ENCODE data around the gene POLK.
"Not testable (repeated sequence)": the region's sequence is repeated elsewhere in the genome, so short reads cannot be mapped to it uniquely, and the experiment has no call there.

The POLK gene

DNA sequence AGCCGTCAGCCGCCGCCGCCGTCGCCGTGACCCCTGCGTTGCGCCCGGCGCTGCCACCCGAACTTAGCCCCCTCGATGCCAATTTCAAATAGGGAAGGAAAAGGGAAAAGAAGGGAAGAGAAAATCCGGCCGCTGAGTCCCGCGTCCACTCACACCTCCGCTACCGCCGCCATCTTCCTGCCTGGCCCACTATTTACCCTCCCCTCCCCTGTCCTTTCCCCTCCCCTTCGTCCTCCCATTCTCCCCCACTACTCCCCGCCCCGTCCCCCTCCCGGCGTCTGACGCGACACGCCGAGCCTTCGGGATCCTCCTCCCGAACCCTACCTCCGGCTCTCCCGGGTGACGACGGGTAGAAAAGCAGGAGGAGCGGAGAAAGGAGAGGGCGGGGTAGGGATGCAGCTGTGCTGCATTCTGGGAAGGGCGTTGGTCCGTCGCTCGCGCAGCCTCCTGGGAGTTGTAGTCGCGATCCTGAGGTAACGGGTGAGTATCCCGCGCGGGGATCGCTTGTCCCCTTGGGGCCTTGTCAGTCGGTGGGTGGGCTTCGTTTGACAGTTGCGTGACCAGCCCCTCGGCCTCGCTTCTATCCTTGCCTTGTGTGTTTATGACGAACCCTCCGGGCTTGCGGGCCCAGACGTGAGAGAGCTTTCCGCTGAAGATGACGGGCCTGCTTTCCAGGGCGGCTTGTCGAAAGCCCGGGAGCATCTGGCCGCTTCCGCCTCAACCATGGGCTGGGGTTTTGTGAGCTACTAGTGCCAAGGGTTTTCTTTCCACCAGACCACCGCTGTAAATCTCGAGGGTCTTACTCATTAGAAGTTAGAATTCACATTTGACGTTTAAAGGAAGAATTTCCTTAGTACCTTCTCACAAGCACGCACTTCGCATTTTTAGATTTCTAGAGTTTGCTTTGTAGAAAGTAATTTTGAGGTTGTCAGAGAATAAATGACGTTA, at the start of gene POLK, which contains the start of gene CERT1:
POLK (plus strand) TSS at position 457 of the 948 bp plus-strand sequence.
CERT1 (minus strand) TSS at position 195 of the 948 bp plus-strand sequence. CDS start 422 bp downstream, outside the sequence.
- DNase-seq (ENCODE audit: low spot score), result peak; percentile 92

DNA sequence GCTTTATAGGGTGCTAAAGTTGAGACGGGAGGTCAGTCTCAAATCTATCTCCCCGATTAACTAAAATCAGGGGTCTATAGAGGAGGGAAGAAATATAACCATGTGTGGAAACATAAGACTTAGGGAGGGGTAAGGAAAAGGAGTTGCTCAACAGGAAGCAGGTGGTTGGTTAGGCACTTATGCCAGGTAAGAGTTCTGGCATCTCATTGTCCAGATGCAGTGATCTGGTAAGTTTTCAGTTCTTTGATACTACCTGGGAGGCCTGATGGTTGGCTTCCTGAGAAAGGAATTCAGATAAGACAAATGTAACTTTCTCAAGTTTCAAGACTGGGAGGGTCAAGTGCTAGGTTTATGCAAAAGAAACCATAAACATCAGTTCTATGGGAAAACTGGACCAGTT, 48.0 kb upstream of the POLK start:
- no peak for DNase-seq (ENCODE audit: low spot score)

- no peak for DNase-seq (ENCODE audit: low spot score)
Observed at GRCh38 chr5:75465480-75465879, 46.2 kb upstream of the POLK start.

DNA sequence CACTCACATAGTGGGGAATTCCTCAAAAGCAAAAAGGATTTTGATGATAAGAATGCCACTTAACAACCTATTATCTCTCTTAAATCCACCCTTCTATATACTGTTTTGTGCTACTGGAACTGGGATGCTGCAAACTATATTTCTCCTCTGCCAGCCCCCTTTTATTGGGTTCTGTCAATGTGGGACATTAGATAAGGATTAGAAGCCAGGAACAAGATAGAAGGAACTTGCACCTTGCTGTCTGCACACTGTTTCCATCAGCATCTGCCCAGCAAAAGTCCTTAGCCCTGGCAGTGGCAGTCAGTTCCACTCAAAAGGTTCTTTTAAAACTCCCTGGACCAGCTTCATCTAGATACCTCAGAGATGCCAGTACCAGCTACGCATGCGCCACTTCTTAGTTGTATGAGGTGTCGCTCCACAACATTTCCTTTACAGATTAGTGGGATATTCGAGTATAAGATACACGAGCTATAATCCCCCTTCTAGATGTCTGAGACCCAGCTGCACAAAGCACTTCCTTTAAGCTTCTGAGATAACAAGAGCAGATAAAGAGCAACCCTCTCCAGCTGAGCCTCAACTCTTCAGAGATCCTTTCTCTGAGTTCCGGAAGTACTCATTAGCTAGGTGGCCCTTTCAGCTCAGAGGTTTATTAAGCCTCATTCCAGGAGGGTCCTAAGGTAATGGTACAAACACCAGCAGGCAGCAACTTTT, 45.5 kb upstream of the POLK start:
- DNase-seq (ENCODE audit: low spot score), result peak; percentile 39

- no peak for DNase-seq (ENCODE audit: low spot score)
Observed at GRCh38 chr5:75468593-75468992, 43.1 kb upstream of the POLK start.

- no peak for DNase-seq (ENCODE audit: low spot score)
Observed at GRCh38 chr5:75469017-75469416, 42.7 kb upstream of the POLK start.

- DNase-seq (ENCODE audit: low spot score), result no peak
Observed at GRCh38 chr5:75471193-75471592, 40.5 kb upstream of the POLK start.

GRCh38 chr5:75472973-75473372, 38.7 kb upstream of the POLK start:
- DNase-seq (ENCODE audit: low spot score), result no peak

DNA sequence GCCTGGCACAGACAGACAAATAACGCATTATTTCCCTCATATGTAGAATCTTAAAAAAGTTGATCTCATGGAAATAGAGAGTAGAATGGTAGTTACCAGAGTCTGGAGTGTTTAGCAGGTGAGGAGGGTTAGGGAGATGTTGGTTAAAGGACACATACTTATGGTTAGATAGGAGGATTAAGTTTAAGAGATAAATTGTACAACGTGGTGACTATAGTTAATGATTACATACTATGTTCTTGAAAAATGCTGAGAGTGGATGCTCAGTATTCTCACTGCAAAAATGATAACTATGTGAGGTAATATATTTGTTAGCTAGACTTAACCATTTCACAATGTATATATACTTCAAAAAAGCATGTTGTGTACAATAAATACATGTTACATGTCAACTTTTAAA, 38.2 kb upstream of the POLK start:
- DNase-seq (ENCODE audit: low spot score), result no peak

- DNase-seq (ENCODE audit: low spot score), result no peak
Observed at GRCh38 chr5:75475364-75475763, 36.3 kb upstream of the POLK start.

DNA sequence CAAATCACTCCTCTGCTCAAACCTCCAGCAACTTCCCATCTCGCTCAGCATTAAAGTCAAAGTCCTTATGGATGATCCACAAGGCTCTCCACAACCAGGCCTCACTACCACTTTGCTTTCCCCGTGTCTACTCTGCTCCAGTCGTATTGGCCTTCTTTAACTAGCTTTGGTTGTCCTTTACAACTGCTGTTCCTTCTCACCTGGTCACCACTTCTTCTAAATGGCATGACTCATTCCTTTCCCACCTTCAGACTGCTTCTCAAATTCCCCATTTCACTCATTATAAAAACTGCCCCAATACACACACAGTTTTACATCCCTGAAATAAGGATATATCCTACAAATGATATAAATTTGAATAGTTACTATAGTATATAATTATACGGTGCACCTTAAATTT, 30.7 kb upstream of the POLK start:
- DNase-seq (ENCODE audit: low spot score), result no peak

GRCh38 chr5:75482482-75482881, 29.2 kb upstream of the POLK start:
- no peak for DNase-seq (ENCODE audit: low spot score)

GRCh38 chr5:75484605-75485004, 27.1 kb upstream of the POLK start:
- no peak for DNase-seq (ENCODE audit: low spot score)

DNA sequence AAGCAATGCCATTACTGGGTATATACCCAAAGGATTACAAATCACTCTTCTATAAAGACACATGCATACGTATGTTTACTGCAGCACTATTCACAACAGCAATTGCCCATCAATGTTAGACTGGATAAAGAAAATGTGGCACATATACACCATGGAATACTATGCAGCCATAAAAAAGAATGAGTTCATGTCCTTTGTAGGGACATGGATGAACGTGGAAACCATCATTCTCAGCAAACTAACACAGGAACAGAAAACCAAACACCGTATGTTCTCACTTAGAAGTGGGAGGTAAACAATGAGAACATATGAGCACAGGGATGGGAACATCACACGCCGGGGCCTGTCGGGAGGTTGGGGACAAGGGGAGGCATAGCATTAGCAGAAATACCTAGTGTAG, 21.8 kb upstream of the POLK start:
- DNase-seq (ENCODE audit: low spot score), result not testable (repeated sequence)

DNA sequence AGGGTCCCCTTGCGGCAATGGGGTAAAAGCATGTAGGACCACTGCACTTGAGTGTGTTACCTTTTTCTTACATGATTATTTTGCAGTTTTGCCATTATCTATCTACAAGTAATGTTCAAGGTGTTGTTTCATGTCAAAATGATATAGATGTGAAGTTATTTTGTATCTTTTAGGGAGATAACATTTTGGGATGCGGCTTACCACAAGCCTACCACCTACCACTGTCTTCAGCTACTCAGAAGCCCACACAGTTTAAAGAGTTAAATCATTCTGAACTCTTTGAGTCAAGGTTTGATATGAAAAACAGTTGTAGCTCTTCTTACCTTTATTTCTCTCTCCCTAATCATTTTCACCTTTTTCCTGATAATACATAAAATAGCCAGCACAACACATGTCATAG, 20.1 kb upstream of the POLK start:
- DNase-seq (ENCODE audit: low spot score), result no peak

DNA sequence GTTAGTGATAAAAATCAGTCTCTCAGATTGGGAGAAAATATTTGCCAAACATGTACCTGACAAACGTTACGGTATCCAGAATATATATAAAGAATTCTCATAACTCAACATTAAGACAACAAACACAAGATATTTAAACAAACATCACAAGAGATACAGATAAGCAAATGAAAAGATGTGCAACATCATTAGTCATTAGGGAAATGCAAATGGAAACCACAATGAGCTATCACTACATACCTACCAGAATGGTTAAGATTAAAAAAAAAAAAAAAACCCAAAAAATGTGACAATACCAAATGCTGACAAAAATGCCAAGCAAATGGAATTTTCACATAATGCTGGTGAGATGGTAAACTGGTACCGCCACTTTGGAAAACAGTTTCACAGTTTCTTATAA, 15.7 kb upstream of the POLK start:
- no peak for DNase-seq (ENCODE audit: low spot score)

GRCh38 chr5:75498208-75498777, 13.4 kb upstream of the POLK start:
- DNase-seq (ENCODE audit: low spot score), result no peak

DNA sequence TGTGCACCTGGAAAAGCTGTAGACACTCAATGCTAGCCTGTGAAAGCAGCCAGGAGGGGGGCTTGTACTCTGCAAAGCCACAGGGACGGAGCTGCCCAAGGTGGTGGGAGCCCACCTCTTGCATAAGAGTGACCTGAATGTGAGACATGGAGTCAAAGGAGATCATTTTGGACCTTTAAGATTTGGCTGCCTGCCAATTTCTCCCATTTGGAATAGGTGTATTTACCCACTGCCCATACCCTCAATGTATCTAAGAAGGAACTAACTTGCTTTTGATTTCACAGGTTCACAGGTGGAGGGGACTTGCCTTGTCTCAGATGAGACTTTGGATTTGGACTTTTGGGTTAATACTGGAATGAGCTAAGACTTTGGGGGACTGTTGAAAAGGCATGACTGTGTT, 12.8 kb upstream of the POLK start:
- not testable (repeated sequence) for DNase-seq (ENCODE audit: low spot score)

DNA sequence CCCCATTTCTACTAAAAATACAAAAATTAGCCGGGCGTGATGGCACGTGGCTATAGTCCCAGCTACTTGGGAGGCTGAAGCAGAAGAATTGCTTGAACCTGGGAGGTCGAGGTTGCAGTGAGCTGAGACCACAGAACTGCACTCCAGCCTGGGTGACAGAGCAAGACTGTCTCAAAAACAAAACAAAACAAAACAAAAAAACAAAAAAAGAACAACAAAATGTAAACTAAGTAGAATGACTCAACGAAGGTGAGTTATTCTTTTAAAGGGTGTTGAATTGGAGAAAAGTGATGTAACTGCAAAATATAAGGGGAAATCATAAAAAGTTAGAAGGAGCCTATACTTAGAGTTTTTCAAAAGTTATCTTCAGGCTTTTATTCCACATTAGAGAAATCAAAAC, 6.6 kb upstream of the POLK start:
- not testable (repeated sequence) for DNase-seq (ENCODE audit: low spot score)

GRCh38 chr5:75507841-75508240, 3.9 kb upstream of the POLK start:
- DNase-seq (ENCODE audit: low spot score), result no peak

- no peak for DNase-seq (ENCODE audit: low spot score)
Observed at GRCh38 chr5:75509546-75509945, 2.1 kb upstream of the POLK start.

DNA sequence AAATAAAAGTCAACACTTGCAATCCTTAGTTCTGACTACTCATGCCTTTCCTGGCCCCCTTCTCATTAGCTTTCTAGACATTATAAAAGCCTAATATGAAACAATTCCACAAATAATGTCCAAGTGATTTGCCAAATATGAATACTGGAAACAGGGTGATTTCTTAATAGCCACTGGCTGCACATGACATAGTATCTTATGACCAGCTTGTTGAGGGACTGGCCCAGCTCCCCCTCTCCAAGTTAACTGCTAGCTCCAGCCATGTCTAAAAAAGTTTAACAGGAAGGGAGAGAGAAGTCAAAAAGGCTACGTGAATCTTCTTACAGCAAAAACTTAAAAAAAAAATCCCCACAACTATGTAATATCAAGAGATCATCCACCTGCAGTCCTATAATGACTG, 1.7 kb upstream of the POLK start:
- DNase-seq (ENCODE audit: low spot score), result no peak

- DNase-seq (ENCODE audit: low spot score), result no peak
Observed at GRCh38 chr5:75510417-75510835, 1.3 kb upstream of the POLK start.

Measured in D341Med (cell line).